SK-N-MC (cell line): Measurements from ENCODE around the gene MYH13.

ENCODE experiments used
- EZH2 ChIP-seq: fragments of 200-600 bp; sonication (generic); IDR thresholded peaks from one replicate; pipeline ENCODE4 v1.6.1; 2017; ENCODE audit warnings: antibody characterized with exemption
- POLR2AphosphoS5 ChIP-seq: IDR thresholded peaks from 2 replicates; pipeline ENCODE4 v1.6.1; 2012; ENCODE audit warnings: mild to moderate bottlenecking, low read depth, low read length, borderline replicate concordance

DNA sequence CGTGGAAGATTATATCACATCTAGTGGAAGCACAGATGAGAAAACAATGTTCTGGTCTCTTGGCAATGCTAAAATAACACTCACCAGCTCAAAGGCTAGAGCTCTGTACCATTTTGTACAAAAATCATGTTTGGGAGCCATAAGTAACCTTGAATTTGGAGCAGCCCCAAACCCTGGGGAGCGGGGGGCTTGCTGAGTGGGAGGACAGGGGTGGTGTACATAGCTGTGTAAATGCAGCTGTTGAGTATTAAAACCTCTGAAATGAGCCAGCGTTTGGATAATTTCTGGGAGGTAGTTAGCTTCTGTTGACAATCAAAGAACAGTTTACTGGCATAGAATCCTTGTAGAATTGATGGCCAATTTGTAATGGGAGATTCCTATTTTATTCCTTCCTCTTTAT is 44.6 kb upstream of the MYH13 start:
- TF ChIP-seq EZH2 (no peak), POLR2AphosphoS5 (no peak)
